ENCODE results near the gene NFE2L2. TPM values are rescaled to one million over a fixed set of nuclear protein-coding genes. Genes with fewer than 3 reads are reported as not detected.

NFE2L2 gene
- total RNA-seq, 6 donors from 2014 or later = 52.4 to 174 (median 94.4) TPM

- TF ChIP-seq POLR2A (IDR thresholded peaks at IDR 0.05) (no peak), POLR2AphosphoS5 (IDR thresholded peaks at IDR 0.05) (no peak), EP300 (IDR thresholded peaks at IDR 0.05) (no peak), CTCF (IDR thresholded peaks at IDR 0.05) (no peak)
- WGBS, 2 donors = 36 to 53% methylated on average over 2 of the region's 2 CpGs
- ATAC-seq (ENCODE audit: low FRiP score in 2 of 2) = no peak
Measured at GRCh38 chr2:177237932-177238331, 26.6 kb downstream of the NFE2L2 start.

GRCh38 chr2:177235855-177236437 lies 28.6 kb downstream of the NFE2L2 start:
- H3K4me3 ChIP-seq = no peak overlapping the region
- H3K9me3 ChIP-seq = no peaks in the 10 kb centered on the region
- ATAC-seq (ENCODE audit: low FRiP score in 2 of 2) = no peak
- peaks cover 23 to 37% (median 30%) of the 10 kb centered on the region in 4 donors for H3K36me3 ChIP-seq
- peak overlapping the region in 1 of 4 donors; percentile 2 for H3K27ac ChIP-seq
- WGBS, 2 donors = 88 to 90% methylated on average over 6 of the region's 6 CpGs
- no peak for DNase-seq
- H3K27me3 ChIP-seq = no peaks in the 10 kb centered on the region
- peaks cover 45 to 57% (median 51%) of the 10 kb centered on the region in 4 donors for H3K4me1 ChIP-seq
- TF ChIP-seq EP300 (IDR thresholded peaks at IDR 0.05) = no peak
- no peak for TF ChIP-seq POLR2AphosphoS5 (IDR thresholded peaks at IDR 0.05)
- TF ChIP-seq POLR2A (IDR thresholded peaks at IDR 0.05) = no peak
- no peak for TF ChIP-seq CTCF (IDR thresholded peaks at IDR 0.05)

More at GRCh38 chr2:177237932-177238331, 26.6 kb downstream of the NFE2L2 start:
- DNase-seq = no peak
- peaks cover 5 to 18% (median 11%) of the 10 kb centered on the region in 4 donors for H3K36me3 ChIP-seq
- H3K4me1 ChIP-seq = peaks cover 65 to 77% (median 71%) of the 10 kb centered on the region in 4 donors
- no peaks in the 10 kb centered on the region for H3K27me3 ChIP-seq
- no peak overlapping the region for H3K4me3 ChIP-seq
- H3K9me3 ChIP-seq = no peaks in the 10 kb centered on the region
- peak overlapping the region in 3 of 4 donors; percentile 4 to 92 (median 86) for H3K27ac ChIP-seq

GRCh38 chr2:177234267-177234666 lies 30.3 kb downstream of the NFE2L2 start:
- DNase-seq (no peak), ATAC-seq (ENCODE audit: low FRiP score in 2 of 2) (no peak)
- Histone ChIP-seq H3K27me3 (no peaks in the 10 kb centered on the region), H3K36me3 (peaks cover 23 to 53% (median 37%) of the 10 kb centered on the region in 4 donors), H3K4me3 (no peak overlapping the region), H3K4me1 (peaks cover 29 to 40% (median 34%) of the 10 kb centered on the region in 4 donors), H3K9me3 (no peaks in the 10 kb centered on the region), H3K27ac (peak overlapping the region in 1 of 4 donors; percentile 3)
- TF ChIP-seq CTCF (IDR thresholded peaks at IDR 0.05) (no peak), EP300 (IDR thresholded peaks at IDR 0.05) (no peak), POLR2AphosphoS5 (IDR thresholded peaks at IDR 0.05) (no peak), POLR2A (IDR thresholded peaks at IDR 0.05) (no peak)

GRCh38 chr2:177232098-177232704 lies 32.3 kb downstream of the NFE2L2 start:
- no peak overlapping the region for H3K27ac ChIP-seq
- ATAC-seq (ENCODE audit: low FRiP score in 2 of 2) = no peak
- TF ChIP-seq POLR2AphosphoS5 (IDR thresholded peaks at IDR 0.05) (no peak), POLR2A (IDR thresholded peaks at IDR 0.05) (no peak), EP300 (IDR thresholded peaks at IDR 0.05) (no peak), CTCF (IDR thresholded peaks at IDR 0.05) (no peak)
- WGBS, 2 donors = 88 to 92% methylated on average over 8 of the region's 8 CpGs
- H3K27me3 ChIP-seq = no peaks in the 10 kb centered on the region
- peaks cover 23 to 69% (median 38%) of the 10 kb centered on the region in 4 donors for H3K36me3 ChIP-seq
- H3K4me1 ChIP-seq = peaks cover 12 to 25% (median 16%) of the 10 kb centered on the region in 4 donors
- no peak for DNase-seq
- no peaks in the 10 kb centered on the region for H3K9me3 ChIP-seq
- no peak overlapping the region for H3K4me3 ChIP-seq

All from upper lobe of left lung (tissue), 6 donors.